GM10266 (cell line): ENCODE measurements around the gene ZSCAN5A.

Experiments used
- DNase-seq: peaks from one replicate; pipeline ENCODE4 v3.0.0; 2012; ENCODE audit errors: extremely low spot score
- CTCF ChIP-seq: IDR thresholded peaks from 2 replicates; pipeline ENCODE4 v1.5.1; 2012; ENCODE audit warnings: mild to moderate bottlenecking, low read depth; ENCODE audit not compliant: control insufficient read depth, insufficient read depth; ENCODE audit errors: missing control alignments

ZSCAN5A gene

GRCh38 chr19:56174550-56174949 is 140.1 kb downstream of the ZSCAN5A start:
- DNase-seq: no peak
- no peak for TF ChIP-seq CTCF

GRCh38 chr19:56174086-56174485 is 140.6 kb downstream of the ZSCAN5A start:
- no peak for TF ChIP-seq CTCF
- DNase-seq: no peak
